Sigmoid colon (tissue), 7 donors: Measurements from ENCODE around the gene MTAP. TPM values are rescaled to one million over a fixed set of nuclear protein-coding genes. Genes with fewer than 3 reads are reported as not detected.

Experiments
- DNase-seq: peaks from one replicate; pipeline ENCODE4 v3.0.0-alpha.2; 2019
- H3K27ac ChIP-seq, 4 donors: fragments of 200-600 bp; sonication (generic); one replicate each; pipeline ENCODE4 v1.5.1; 2016 to 2019; ENCODE audit warnings: mild to moderate bottlenecking in 1 of 4
- H3K27me3 ChIP-seq, 3 donors: fragments of 200-600 bp; sonication (generic); one replicate each; pipeline ENCODE4 v1.5.1; 2019; ENCODE audit warnings: mild to moderate bottlenecking in 1 of 3
- H3K36me3 ChIP-seq, 4 donors: fragments of 200-600 bp; sonication (generic); one replicate each; pipeline ENCODE4 v1.5.1; 2016 to 2019
- H3K4me1 ChIP-seq, 4 donors: fragments of 200-600 bp; sonication (generic); one replicate each; pipeline ENCODE4 v1.5.1; 2017 to 2019
- H3K4me3 ChIP-seq, 4 donors: fragments of 200-600 bp; sonication (generic); one replicate each; pipeline ENCODE4 v1.5.1; 2017 to 2019; ENCODE audit warnings: mild to moderate bottlenecking in 2 of 4, moderate library complexity in 1 of 4
- H3K9me3 ChIP-seq, 4 donors: fragments of 200-600 bp in 3 of 4; sonication (generic) in 3 of 4; one replicate each; pipeline versions ENCODE4 v1.5.1 to v1.6.1; 2013 to 2019
- CTCF ChIP-seq, 4 experiments: fragments of 450-650 bp in 3 of 4; fragments of 200-600 bp in 1 of 4; IDR thresholded peaks; one replicate each; pipeline ENCODE4 v1.5.1; 2016 to 2019; ENCODE audit warnings: antibody characterized with exemption in 4 of 4, mild to moderate bottlenecking in 3 of 4, moderate library complexity in 2 of 4
- EP300 ChIP-seq, 4 donors: sonication (generic); formaldehyde crosslinking; IDR thresholded peaks; one replicate each; pipeline ENCODE4 v1.6.1; 2017; ENCODE audit warnings: antibody characterized with exemption in 4 of 4
- POLR2A ChIP-seq, 2 donors: fragments of 450-650 bp; IDR thresholded peaks; one replicate each; pipeline ENCODE4 v1.6.1; 2016; ENCODE audit warnings: antibody characterized with exemption in 2 of 2, mild to moderate bottlenecking in 2 of 2, moderate library complexity in 2 of 2
- POLR2AphosphoS5 ChIP-seq, 4 donors: sonication (generic); formaldehyde crosslinking; IDR thresholded peaks; one replicate each; pipeline ENCODE4 v1.6.1; 2017; ENCODE audit warnings: antibody characterized with exemption in 4 of 4
- WGBS, 2 donors: extraction: QIAGEN DNeasy Blood & Tissue Kit; methylation state at CpG; one replicate each; pipeline ENCODE4 v1.1.7; 2013; 5-methylcytosine and 5-hydroxymethylcytosine counted together
- intact Hi-C: fragments of 100-400 bp; cut with DNase I; formaldehyde crosslinking; loops from one replicate; pipeline ENCODE4 v1.15.1; 2023
- polyA plus RNA-seq, 3 donors: library from polyadenylated mRNA; stranded (reverse); fragments of 200-250 nt; gene quantifications; one replicate each; pipeline ENCODE4 v1.2.3, GENCODE V29; 2013
- total RNA-seq, 4 donors: library from RNA; depleted of rRNA; stranded (reverse); fragments of >200 nt; gene quantifications; one replicate each; pipeline ENCODE4 v1.1.0, GENCODE V29; 2016
- donor health status: healthy with polysubstance abuse.
- donor health status: Bipolar disorder and iron deficiency.
- donor health status: healthy.

The MTAP gene
- total and polyA plus RNA-seq, 7 donors, result 7.6 to 28.5 (median 19.9) TPM

GRCh38 chr9:21875893-21876292 lies 73.5 kb downstream of the MTAP start:
- Histone ChIP-seq H3K9me3 (peaks cover 0 to 10% (median 1%) of the 10 kb centered on the region in 4 donors), H3K4me3 (no peak overlapping the region), H3K27me3 (no peaks in the 10 kb centered on the region), H3K36me3 (peaks cover 0 to 14% (median 2%) of the 10 kb centered on the region in 4 donors), H3K4me1 (peaks cover 0 to 7% (median 0%) of the 10 kb centered on the region in 4 donors), H3K27ac (no peak overlapping the region)
- 89 to 94% methylated on average over 4 of the region's 4 CpGs for WGBS, 2 donors
- DNase-seq, result no peak
- intact Hi-C loops, result no loop called here
- TF ChIP-seq EP300 (IDR thresholded peaks at IDR 0.05) (no peak), CTCF (IDR thresholded peaks at IDR 0.05) (no peak), POLR2A (IDR thresholded peaks at IDR 0.05) (no peak), POLR2AphosphoS5 (IDR thresholded peaks at IDR 0.05) (no peak)

GRCh38 chr9:21883642-21884041 lies 81.2 kb downstream of the MTAP start:
- H3K27me3 ChIP-seq, result no peaks in the 10 kb centered on the region
- no peak overlapping the region for H3K27ac ChIP-seq
- intact Hi-C loops, result no loop called here
- H3K4me3 ChIP-seq, result no peak overlapping the region
- H3K9me3 ChIP-seq, result peaks cover 0 to 18% (median 1%) of the 10 kb centered on the region in 4 donors
- H3K36me3 ChIP-seq, result peaks cover 0 to 15% (median 2%) of the 10 kb centered on the region in 4 donors
- 82 to 92% methylated on average over 3 of the region's 3 CpGs for WGBS, 2 donors
- no peak for TF ChIP-seq CTCF (IDR thresholded peaks at IDR 0.05)
- TF ChIP-seq POLR2A (IDR thresholded peaks at IDR 0.05), result no peak
- TF ChIP-seq EP300 (IDR thresholded peaks at IDR 0.05), result no peak
- no peak for TF ChIP-seq POLR2AphosphoS5 (IDR thresholded peaks at IDR 0.05)
- no peak for DNase-seq
- H3K4me1 ChIP-seq, result no peaks in the 10 kb centered on the region

- H3K27me3 ChIP-seq, result no peaks in the 10 kb centered on the region
- 97 to 98% methylated on average over 1 of the region's 1 CpG for WGBS, 2 donors
- H3K4me3 ChIP-seq, result no peak overlapping the region
- peaks cover 0 to 6% (median 0%) of the 10 kb centered on the region in 4 donors for H3K9me3 ChIP-seq
- no peaks in the 10 kb centered on the region for H3K4me1 ChIP-seq
- H3K36me3 ChIP-seq, result peaks cover 0 to 15% (median 0%) of the 10 kb centered on the region in 4 donors
- no peak for TF ChIP-seq CTCF (IDR thresholded peaks at IDR 0.05)
- DNase-seq, result no peak
- no peak overlapping the region for H3K27ac ChIP-seq
- intact Hi-C loops, result no loop called here
Observed at GRCh38 chr9:21889673-21890072, 87.2 kb downstream of the MTAP start.

- no peak for DNase-seq
- peaks cover 0 to 6% (median 2%) of the 10 kb centered on the region in 4 donors for H3K9me3 ChIP-seq
- 97 to 98% methylated on average over 5 of the region's 5 CpGs for WGBS, 2 donors
- no peak overlapping the region for H3K4me3 ChIP-seq
- TF ChIP-seq CTCF (IDR thresholded peaks at IDR 0.05), result no peak
- no peak for TF ChIP-seq EP300 (IDR thresholded peaks at IDR 0.05)
- no peak for TF ChIP-seq POLR2A (IDR thresholded peaks at IDR 0.05)
- TF ChIP-seq POLR2AphosphoS5 (IDR thresholded peaks at IDR 0.05), result no peak
- H3K36me3 ChIP-seq, result peaks cover 0 to 15% (median 0%) of the 10 kb centered on the region in 4 donors
- no peak overlapping the region for H3K27ac ChIP-seq
- no peaks in the 10 kb centered on the region for H3K27me3 ChIP-seq
- H3K4me1 ChIP-seq, result no peaks in the 10 kb centered on the region
- intact Hi-C loops, result no loop called here
Observed at GRCh38 chr9:21890696-21891095, 88.3 kb downstream of the MTAP start.

GRCh38 chr9:21901546-21901945 lies 99.1 kb downstream of the MTAP start:
- Histone ChIP-seq H3K4me1 (no peaks in the 10 kb centered on the region), H3K36me3 (no peaks in the 10 kb centered on the region), H3K27ac (no peak overlapping the region), H3K4me3 (no peak overlapping the region), H3K27me3 (no peaks in the 10 kb centered on the region), H3K9me3 (peaks cover 5 to 10% (median 8%) of the 10 kb centered on the region in 4 donors)
- TF ChIP-seq POLR2AphosphoS5 (IDR thresholded peaks at IDR 0.05), result no peak
- no peak for TF ChIP-seq EP300 (IDR thresholded peaks at IDR 0.05)
- TF ChIP-seq POLR2A (IDR thresholded peaks at IDR 0.05), result no peak
- TF ChIP-seq CTCF (IDR thresholded peaks at IDR 0.05), result no peak
- intact Hi-C loops, result loop anchor here (5.0 kb wide), 1 partner anchor 151 kb away; no protein-coding TSS in a partner anchor
- WGBS, 2 donors, result 95 to 97% methylated on average over 1 of the region's 1 CpG
- DNase-seq, result no peak
